Measurements from ENCODE around the gene LYSMD2. TPM values are rescaled to one million over a fixed set of nuclear protein-coding genes. Genes with fewer than 3 reads are reported as not detected.

The LYSMD2 gene
- polyA plus RNA-seq, 2 of the 4 experiments (the other 2 are of a cell fraction), result 18.3 to 29.2 TPM

GRCh38 chr15:51688863-51689262 is 48.6 kb downstream of the LYSMD2 start:
- H3K4me1 ChIP-seq, result no peaks in the 10 kb centered on the region
- no peak for FAIRE-seq
- no peak overlapping the region for H3K27ac ChIP-seq
- ChIA-PET POLR2A (no interaction called here), CTCF (interaction anchor here (1.2 to 4.1 kb wide), 3 partner anchors 9 to 87 kb away, joined by 4 to 26 read pairs (median 6); no protein-coding TSS in a partner anchor)
- H3K4me2 ChIP-seq, result no peak overlapping the region
- 24% methylated on average over 2 of the region's 2 CpGs for whole genome bisulfite sequencing (ENCODE audit: missing lambda C conversion rate)
- ATAC-seq, result peak; percentile 63 to 79; a peak in 4 of 6 replicates
- no peak overlapping the region for H3K4me3 ChIP-seq
- no peaks in the 10 kb centered on the region for H3K9me3 ChIP-seq
- TF ChIP-seq RAD21 (conservative IDR thresholded peaks at IDR 0.05 in 1 of 2, IDR thresholded peaks at IDR 0.05 in 1 of 2), result 0 out of 5 replicates have a peak, but pooled peaks of 1 of the 2 experiments have one; percentile 7
- no peak for TF ChIP-seq EP300 (IDR thresholded peaks at IDR 0.05)
- DNase-seq (ENCODE audit: low read depth in 1 of 2, low spot score in 1 of 2), result peak in 1 of 2 experiments; percentile 28

GRCh38 chr15:51687565-51687964 is 49.9 kb downstream of the LYSMD2 start:
- ChIA-PET POLR2A (no interaction called here), CTCF (interaction anchor here (4.1 kb wide), 1 partner anchor 89 kb away, joined by 26 read pairs; no protein-coding TSS in a partner anchor)
- WGBS (ENCODE audit: missing lambda C conversion rate), result 2% methylated on average over 1 of the region's 1 CpG
- DNase-seq (ENCODE audit: low read depth in 1 of 2, low spot score in 1 of 2) (no peak), FAIRE-seq (no peak), ATAC-seq (no peak)
- no peak overlapping the region for H3K4me2 ChIP-seq
- TF ChIP-seq ATOH8 (CRISPR knock-in tag; IDR thresholded peaks at IDR 0.05; ENCODE audit: low read depth), result no peak
- H3K4me3 ChIP-seq, result no peak overlapping the region
- no peaks in the 10 kb centered on the region for H3K9me3 ChIP-seq
- no peaks in the 10 kb centered on the region for H3K4me1 ChIP-seq
- H3K27ac ChIP-seq, result no peak overlapping the region

GRCh38 chr15:51681303-51681963 is 56.0 kb downstream of the LYSMD2 start, which contains the start of gene SCG3:
Gene SCG3, plus strand, starts transcription at chr15:51681503. Its CDS starts 253 bp downstream, at chr15:51681756.
- peak; percentile 25 to 74 for DNase-seq (ENCODE audit: low read depth in 1 of 2, low spot score in 1 of 2)
- CTCF ChIA-PET, result interaction anchor here (1.4 to 2.8 kb wide), 5 partner anchors 10 to 236 kb away, joined by 6 to 20 read pairs (median 8); no protein-coding TSS in a partner anchor
- H3K9me3 ChIP-seq, result no peaks in the 10 kb centered on the region
- H3K4me1 ChIP-seq, result no peaks in the 10 kb centered on the region; the same call in 2 of the 3 replicates
- POLR2A ChIA-PET, result no interaction called here
- 0 out of 2 replicates have a peak, but pooled peaks have one; percentile 53 for TF ChIP-seq HOXB5 (CRISPR knock-in tag; IDR thresholded peaks at IDR 0.05)
- TF ChIP-seq E2F6 (IDR thresholded peaks at IDR 0.05; ENCODE audit: borderline replicate concordance, low read depth), result no peak
- TF ChIP-seq POLR2AphosphoS2 (conservative IDR thresholded peaks at IDR 0.05; ENCODE audit: low read length), result no peak
- TF ChIP-seq SMC3 (IDR thresholded peaks at IDR 0.05), result no peak
- TF ChIP-seq POLR2A (IDR thresholded peaks at IDR 0.05; ENCODE audit: low read length), result no peak
- no peak for TF ChIP-seq MAFK (IDR thresholded peaks at IDR 0.05; ENCODE audit: partially characterized antibody)
- no peak for TF ChIP-seq GATA3 (IDR thresholded peaks at IDR 0.05; ENCODE audit: borderline replicate concordance)
- TF ChIP-seq RNF2 (IDR thresholded peaks at IDR 0.05; ENCODE audit: borderline replicate concordance, low read depth), result no peak
- TF ChIP-seq CTCF (IDR thresholded peaks at IDR 0.05), result no peak
- TF ChIP-seq PBX3 (IDR thresholded peaks at IDR 0.05), result no peak
- TF ChIP-seq MAX (IDR thresholded peaks at IDR 0.05), result no peak
- no peak for TF ChIP-seq USF2 (IDR thresholded peaks at IDR 0.05)
- TF ChIP-seq BCL3 (IDR thresholded peaks at IDR 0.05), result no peak
- TF ChIP-seq EHMT2 (IDR thresholded peaks at IDR 0.05; ENCODE audit: low read depth), result peak; percentile 67; the same call in 1 of the 2 replicates
- peak; percentile 96 for TF ChIP-seq REST (IDR thresholded peaks at IDR 0.05)
- TF ChIP-seq ZNF302 (CRISPR knock-in tag; IDR thresholded peaks at IDR 0.05), result no peak
- no peak within 1 kb of the TSS for H3K27ac ChIP-seq
- peak within 1 kb of the TSS; percentile 23; the same call in 1 of the 3 replicates for H3K4me3 ChIP-seq
- H3K4me2 ChIP-seq, result peak within 1 kb of the TSS; percentile 57
- ATAC-seq, result peak; percentile 93 to 95
- WGBS (ENCODE audit: missing lambda C conversion rate), result 29% methylated on average over 38 of the region's 38 CpGs
- FAIRE-seq, result no peak
